ENCODE results near the gene DPM3.
"Not testable (repeated sequence)": the region's sequence is repeated elsewhere in the genome, so short reads cannot be mapped to it uniquely, and the experiment has no call there.

DPM3 gene

DNA sequence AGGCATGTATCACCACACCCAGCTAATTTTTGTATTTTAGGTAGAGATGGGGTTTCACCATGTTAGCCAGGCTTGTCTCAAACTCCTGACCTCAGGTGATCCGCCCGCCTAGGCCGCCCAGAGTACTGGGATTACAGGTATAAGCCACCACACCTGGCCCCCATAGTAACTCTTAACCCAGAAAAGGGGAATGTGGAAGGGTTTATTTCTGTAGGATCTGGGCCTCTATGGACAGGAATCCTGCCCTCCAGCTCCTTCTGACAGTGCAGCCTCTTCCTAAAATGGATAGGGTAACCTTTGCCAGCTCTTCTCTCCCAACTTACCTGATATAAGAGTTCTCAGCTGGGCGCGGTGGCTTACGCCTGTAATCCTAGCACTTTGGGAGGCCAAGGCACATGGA, 22.3 kb upstream of the DPM3 start:
- DNase-seq (ENCODE audit: extremely low read depth in 1 of 2, low read depth in 1 of 2): not testable (repeated sequence)

DNA sequence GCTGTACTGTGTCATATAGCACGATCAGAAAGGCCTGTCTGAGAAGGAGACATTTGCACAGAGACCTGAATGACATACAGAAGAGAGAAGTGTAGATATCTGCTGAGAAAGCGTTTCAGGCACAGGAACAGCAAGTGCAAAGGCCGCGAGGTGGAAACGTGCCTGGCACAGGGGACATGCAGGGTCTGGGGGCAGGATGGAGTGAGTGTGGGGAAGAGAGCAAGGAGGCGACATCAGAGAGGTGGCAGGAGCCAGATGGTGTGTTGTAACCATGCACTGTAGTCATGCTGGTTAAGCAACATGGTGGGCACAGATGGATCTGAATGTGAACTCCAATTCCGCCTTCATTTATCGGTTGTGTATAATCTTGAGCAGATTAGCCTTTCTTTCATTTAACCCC, 19.8 kb upstream of the DPM3 start:
- DNase-seq (ENCODE audit: extremely low read depth in 1 of 2, low read depth in 1 of 2): no peak

GRCh38 chr1:155158991-155159390, 18.7 kb upstream of the DPM3 start:
- DNase-seq (ENCODE audit: extremely low read depth in 1 of 2, low read depth in 1 of 2): no peak

DNA sequence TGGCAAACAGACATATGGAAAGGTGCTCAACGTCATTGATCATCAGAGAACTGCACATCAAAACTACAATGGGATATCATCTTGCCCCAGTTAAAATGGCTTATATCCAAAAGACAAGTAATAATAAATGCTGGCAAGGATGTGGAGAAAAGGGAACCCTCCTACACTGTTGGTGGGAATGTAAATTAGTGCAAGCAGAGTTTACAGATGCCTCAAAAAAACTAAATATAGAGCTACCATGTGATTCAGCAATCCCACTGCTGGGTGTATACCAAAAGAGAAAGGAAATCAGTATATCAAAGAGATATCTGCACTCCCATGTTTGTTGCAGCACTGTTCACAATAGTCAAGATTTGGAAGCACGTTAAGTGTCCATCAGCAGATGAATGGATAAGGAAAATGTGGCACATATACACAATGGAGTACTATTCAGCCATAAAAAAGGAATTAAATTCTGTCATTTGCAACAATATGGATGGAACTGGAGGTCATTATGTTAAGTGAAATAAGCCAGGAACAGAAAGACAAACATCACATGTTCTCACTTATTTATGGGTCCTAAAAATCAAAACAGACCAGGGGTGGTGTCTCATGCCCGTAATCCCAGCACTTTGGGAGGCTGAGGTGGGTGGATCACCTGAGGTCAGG, 15.8 kb upstream of the DPM3 start:
- DNase-seq (ENCODE audit: extremely low read depth in 1 of 2, low read depth in 1 of 2): not testable (repeated sequence)

DNA sequence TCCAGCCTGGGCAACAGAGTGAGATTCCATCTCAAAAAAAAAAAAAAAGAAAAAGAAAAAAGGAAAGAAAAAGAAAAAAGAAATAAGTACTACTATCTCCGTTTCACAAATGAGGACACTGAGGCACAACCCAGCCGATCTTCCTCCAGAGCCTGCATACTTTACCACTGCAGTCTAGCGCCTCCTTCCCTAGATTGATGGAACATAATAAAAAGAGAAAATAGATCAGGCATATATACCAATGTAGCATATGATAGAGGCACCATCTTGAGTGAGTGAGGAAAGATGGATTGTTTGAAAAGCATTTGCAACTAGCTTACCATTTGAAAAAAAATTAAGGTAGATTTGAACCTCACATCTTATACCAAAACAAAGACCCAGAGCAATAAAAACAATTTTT, 5.2 kb upstream of the DPM3 start:
- DNase-seq (ENCODE audit: extremely low read depth in 1 of 2, low read depth in 1 of 2): no peak

- DNase-seq (ENCODE audit: extremely low read depth in 1 of 2, low read depth in 1 of 2): no peak
These were observed 1.4 kb upstream of the DPM3 start for GRCh38 chr1:155141749-155142148.

GRCh38 chr1:155140630-155140953, 261 bp upstream of the DPM3 start:
- DNase-seq (ENCODE audit: extremely low read depth in 1 of 2, low read depth in 1 of 2): no peak

GRCh38 chr1:155137154-155137949, 3.0 kb downstream of the DPM3 start:
- DNase-seq (ENCODE audit: extremely low read depth in 1 of 2, low read depth in 1 of 2): no peak

DNA sequence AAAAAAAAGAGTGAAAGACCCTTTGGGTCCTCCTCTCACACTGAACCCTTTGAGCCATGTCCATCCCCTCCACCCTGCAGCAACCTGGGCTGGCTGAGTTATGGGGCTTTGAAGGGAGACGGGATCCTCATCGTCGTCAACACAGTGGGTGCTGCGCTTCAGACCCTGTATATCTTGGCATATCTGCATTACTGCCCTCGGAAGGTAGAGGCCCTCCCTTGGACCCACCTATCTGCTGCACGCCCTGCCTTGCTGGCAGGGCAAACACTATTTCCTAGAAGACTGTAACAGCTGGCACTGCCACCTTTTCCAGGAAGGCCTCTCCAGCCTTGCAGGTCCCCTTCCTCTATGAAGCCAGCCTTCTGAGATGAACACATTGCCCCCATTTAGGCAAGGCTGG, 3.6 kb downstream of the DPM3 start:
- no peak for DNase-seq (ENCODE audit: extremely low read depth in 1 of 2, low read depth in 1 of 2)

DNA sequence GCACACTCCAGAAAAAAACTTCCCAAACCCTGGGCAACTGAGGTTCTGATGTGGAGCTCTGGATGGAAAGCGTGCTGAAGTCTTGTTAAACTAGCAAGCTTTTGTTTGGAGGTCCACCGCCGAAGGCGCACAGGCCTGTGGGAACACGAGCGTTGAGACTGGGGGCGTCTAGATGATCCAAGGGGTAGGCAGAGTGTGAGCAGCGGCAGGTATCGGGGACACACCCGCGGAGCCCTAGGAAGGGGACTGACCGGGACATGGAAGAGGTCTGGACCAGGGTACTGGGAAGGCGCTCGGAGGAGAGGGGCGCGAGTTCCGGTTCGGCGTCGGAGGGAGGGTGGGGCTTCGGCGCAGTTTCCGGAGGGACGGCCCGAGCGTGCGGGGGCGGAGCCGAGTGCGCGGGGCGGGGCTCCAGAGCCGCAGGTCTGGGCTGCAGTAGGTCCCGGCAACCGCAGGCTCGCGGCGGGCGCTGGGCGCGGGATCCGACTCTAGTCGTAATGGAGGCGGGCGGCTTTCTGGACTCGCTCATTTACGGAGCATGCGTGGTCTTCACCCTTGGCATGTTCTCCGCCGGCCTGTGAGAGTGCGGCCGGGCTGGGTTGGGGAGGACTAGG, 4.8 kb downstream of the DPM3 start, which contains the start of gene SLC50A1:
TSS of gene SLC50A1 (plus strand) at position 438 of the 614 bp plus-strand sequence. CDS start at position 498, 60 bp downstream.
- DNase-seq (ENCODE audit: extremely low read depth in 1 of 2, low read depth in 1 of 2): peak; percentile 70 to 89

- DNase-seq (ENCODE audit: extremely low read depth in 1 of 2, low read depth in 1 of 2): no peak
These were observed 5.4 kb downstream of the DPM3 start for GRCh38 chr1:155134880-155135414.

DNA sequence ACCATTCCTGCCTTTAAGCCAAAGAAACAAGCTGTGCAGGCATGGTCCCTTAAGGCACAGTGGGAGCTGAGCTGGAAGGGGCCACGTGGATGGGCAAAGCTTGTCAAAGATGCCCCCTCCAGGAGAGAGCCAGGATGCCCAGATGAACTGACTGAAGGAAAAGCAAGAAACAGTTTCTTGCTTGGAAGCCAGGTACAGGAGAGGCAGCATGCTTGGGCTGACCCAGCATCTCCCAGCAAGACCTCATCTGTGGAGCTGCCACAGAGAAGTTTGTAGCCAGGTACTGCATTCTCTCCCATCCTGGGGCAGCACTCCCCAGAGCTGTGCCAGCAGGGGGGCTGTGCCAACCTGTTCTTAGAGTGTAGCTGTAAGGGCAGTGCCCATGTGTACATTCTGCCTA, 6.0 kb downstream of the DPM3 start:
- DNase-seq (ENCODE audit: extremely low read depth in 1 of 2, low read depth in 1 of 2): no peak

DNA sequence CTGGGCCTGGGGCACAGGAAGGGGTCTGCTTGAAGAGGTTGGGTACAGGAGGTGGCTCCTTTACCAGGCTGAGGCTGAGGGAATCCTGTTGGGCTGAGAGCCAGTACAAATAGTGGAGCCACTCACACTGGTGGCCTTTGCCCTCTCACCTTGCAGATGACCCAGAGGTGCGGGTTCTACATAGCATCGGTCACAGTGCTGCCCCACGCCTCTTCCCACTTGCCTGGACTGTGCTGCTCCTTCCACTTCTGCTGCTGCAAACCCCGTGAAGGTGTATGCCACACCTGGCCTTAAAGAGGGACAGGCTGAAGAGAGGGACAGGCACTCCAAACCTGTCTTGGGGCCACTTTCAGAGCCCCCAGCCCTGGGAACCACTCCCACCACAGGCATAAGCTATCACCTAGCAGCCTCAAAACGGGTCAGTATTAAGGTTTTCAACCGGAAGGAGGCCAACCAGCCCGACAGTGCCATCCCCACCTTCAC, 6.5 kb downstream of the DPM3 start:
- DNase-seq (ENCODE audit: extremely low read depth in 1 of 2, low read depth in 1 of 2): no peak

- DNase-seq (ENCODE audit: extremely low read depth in 1 of 2, low read depth in 1 of 2): no peak
These were observed 8.5 kb downstream of the DPM3 start for GRCh38 chr1:155131856-155132255.

DNA sequence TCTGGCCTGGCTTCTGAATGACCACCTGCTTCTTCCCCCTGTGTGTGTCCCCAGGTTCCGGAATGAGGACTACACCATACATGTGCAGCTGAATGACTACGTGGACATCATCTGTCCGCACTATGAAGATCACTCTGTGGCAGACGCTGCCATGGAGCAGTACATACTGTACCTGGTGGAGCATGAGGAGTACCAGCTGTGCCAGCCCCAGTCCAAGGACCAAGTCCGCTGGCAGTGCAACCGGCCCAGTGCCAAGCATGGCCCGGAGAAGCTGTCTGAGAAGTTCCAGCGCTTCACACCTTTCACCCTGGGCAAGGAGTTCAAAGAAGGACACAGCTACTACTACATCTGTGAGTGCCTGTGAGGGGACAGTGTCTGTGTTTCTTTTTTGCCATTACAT, 9.0 kb downstream of the DPM3 start:
- DNase-seq (ENCODE audit: extremely low read depth in 1 of 2, low read depth in 1 of 2): no peak

DNA sequence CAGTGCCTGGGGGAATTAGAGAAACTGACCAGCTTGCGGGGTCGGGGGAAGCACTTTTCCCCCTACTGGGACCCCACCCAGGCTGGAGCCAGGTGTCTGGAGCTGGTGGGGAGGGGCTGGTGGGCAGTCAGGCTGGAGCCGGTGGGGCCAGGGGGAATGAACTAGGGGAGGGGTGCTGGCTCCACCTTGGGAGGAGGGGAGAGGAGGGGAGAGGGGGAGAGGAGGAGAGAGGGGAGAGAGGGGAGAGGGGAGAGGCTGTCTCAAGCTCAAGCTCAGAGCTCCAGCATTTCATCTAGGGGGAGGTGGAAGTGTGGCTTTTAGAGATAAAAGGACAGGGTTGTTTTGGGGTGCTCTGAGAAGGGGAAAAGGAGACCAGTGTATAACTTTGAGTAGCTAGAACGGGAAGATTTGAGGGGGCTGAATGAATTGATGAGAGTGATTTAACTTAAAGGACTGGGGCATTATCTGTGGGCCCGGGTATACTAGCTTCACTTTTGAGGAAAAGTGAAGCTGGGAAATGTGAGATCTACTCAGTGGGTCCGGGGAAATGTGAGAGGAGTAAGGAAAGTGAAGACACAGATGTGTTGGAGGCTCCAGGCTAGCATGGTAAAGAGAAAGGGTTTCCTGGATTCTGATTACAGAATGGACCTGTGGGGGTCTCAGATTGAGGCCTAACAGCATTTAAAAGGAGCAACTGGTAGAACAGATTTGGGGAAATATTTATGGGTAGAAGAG, 9.9 kb downstream of the DPM3 start:
- no peak for DNase-seq (ENCODE audit: extremely low read depth in 1 of 2, low read depth in 1 of 2)

DNA sequence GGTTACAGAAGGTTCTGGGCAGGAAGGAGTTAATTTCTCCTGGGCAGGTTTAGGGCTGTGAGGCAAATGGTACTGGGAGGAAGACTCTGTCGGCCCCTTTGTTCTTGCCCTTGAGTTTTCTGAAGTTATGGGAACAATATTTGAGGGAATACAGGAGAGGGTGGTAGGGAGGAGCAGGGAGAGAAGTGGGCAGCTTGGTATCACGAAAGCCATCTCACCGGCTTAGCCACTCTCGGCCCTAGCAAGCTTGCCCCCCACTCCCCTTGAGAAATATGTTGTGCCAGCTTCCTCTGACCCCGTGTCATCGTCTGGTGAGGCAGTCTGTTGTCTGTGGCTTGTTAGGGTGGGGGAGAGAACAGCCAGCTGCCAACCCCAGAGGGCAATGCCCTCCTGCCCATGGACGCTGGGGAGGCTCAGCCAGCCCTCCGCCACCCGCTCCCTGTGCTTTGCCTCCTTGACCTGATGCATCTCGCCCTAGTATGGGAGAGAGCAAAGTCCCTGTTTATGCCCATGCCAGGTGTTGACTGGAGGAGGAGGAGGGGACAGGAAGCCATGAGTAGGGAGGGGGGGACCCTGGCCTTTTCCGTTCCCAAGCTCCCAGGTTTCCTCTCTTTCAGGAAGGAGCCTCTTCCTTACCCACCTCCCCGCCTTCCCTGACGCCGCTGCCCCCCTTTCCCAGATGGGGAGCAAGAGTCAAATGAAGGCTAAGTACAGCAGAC, 11.4 kb downstream of the DPM3 start:
- no peak for DNase-seq (ENCODE audit: extremely low read depth in 1 of 2, low read depth in 1 of 2)

DNA sequence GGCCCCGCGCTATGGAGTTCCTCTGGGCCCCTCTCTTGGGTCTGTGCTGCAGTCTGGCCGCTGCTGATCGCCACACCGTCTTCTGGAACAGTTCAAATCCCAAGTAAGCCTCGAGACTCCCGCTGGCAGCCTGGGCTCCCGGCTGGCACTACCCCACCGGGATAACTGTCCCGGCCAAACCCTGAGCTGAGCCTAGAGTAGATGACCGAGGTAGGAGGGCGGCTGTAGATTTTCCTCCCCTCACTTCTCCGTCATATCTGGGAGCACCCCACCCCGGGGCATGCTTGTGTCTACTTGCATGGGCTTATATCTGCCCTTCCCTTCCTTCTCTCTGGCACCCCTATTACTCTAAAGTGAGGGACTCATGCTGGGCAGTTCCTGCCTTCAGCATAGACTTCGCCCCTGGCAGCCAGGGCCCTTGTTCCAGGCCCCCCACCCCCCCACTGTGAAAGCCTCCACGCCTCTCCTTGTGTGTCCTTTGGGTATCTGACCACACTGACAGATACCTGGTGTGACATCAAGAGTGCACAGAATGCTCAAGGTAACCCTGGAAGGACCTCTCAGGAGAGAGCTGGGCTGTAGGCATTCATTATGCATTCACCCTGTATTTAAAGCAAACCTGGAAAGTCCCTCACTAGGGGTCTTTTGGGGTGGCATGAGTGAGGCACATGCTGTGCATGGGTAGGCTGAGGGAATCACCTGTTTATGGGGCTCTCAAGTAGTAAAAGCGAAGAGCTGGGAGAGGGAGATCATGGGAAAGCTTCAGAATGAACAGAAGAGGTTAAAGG, 12.2 kb downstream of the DPM3 start:
- no peak for DNase-seq (ENCODE audit: extremely low read depth in 1 of 2, low read depth in 1 of 2)

- DNase-seq (ENCODE audit: extremely low read depth in 1 of 2, low read depth in 1 of 2): no peak
These were observed 13.0 kb downstream of the DPM3 start, which contains the start of gene EFNA1 for GRCh38 chr1:155127105-155127966. Gene EFNA1 (plus strand): TSS chr1:155127876. CDS start chr1:155127978, 102 bp downstream.
